ENCODE results near the gene PRPF40A. TPM values are rescaled to one million over a fixed set of nuclear protein-coding genes. Genes with fewer than 3 reads are reported as not detected.

The PRPF40A gene
- total and polyA plus RNA-seq, 2 of the 13 experiments (the other 11 are each of a cell fraction or from before 2014, with no cell fraction given), result 146 to 207 TPM

GRCh38 chr2:152658221-152658620 is 59.0 kb downstream of the PRPF40A start:
- no peak overlapping the region for H3K4me2 ChIP-seq (ENCODE audit: low read depth, low read length)
- no peak overlapping the region for H2AFZ ChIP-seq (ENCODE audit: low read length)
- intact Hi-C loops (cut with micrococcal nuclease; ENCODE audit: unreplicated experiment), result no loop called here
- no peaks in the 10 kb centered on the region for H4K20me1 ChIP-seq (ENCODE audit: insufficient read depth, low read length)
- no TSS peak for BruUV-seq (replicated peaks)
- no peaks in the 10 kb centered on the region for H3K79me2 ChIP-seq (ENCODE audit: insufficient read depth, low read length)
- peaks cover 15 to 82% of the 10 kb centered on the region in 2 experiments for H3K36me3 ChIP-seq (replicated peaks in 1 of 2; ENCODE audit: control insufficient read depth in 1 of 2, insufficient read depth in 2 of 2, low read length in 2 of 2)
- H3K27me3 ChIP-seq (ENCODE audit: control insufficient read depth in 1 of 2, insufficient read depth in 2 of 2, low read length in 2 of 2), result no peaks in the 10 kb centered on the region
- WGBS (ENCODE audit: low lambda C conversion rate), result 97% methylated on average over 1 of the region's 1 CpG
- TF ChIP-seq PTBP1 (IDR thresholded peaks at IDR 0.05; ENCODE audit: low read depth, low read length, poor library complexity, severe bottlenecking), result no peak
- no peak for TF ChIP-seq MLLT10 (CRISPR knock-in tag; IDR thresholded peaks at IDR 0.05)
- TF ChIP-seq SMARCC2 (IDR thresholded peaks at IDR 0.05), result no peak
- no peak for TF ChIP-seq SP5 (CRISPR knock-in tag; IDR thresholded peaks at IDR 0.05; ENCODE audit: borderline replicate concordance, low read depth)
- peak; percentile 81 for TF ChIP-seq MAFF (IDR thresholded peaks at IDR 0.05; ENCODE audit: low read depth, low read length)
- TF ChIP-seq ZNF101 (CRISPR knock-in tag; IDR thresholded peaks at IDR 0.05; ENCODE audit: borderline replicate concordance, low read depth), result no peak
- TF ChIP-seq SOX13 (IDR thresholded peaks at IDR 0.05), result no peak
- TF ChIP-seq SOX13 (CRISPR knock-in tag; conservative IDR thresholded peaks at IDR 0.05 in 1 of 2, IDR thresholded peaks at IDR 0.05 in 1 of 2), result no peak
- no peak for TF ChIP-seq ZNF746 (CRISPR knock-in tag; IDR thresholded peaks at IDR 0.05)
- peak; percentile 74 to 90 for TF ChIP-seq MAFK (conservative IDR thresholded peaks at IDR 0.05 in 1 of 2, IDR thresholded peaks at IDR 0.05 in 1 of 2; ENCODE audit: low read length in 2 of 2)
- no peak for TF ChIP-seq JUND (CRISPR knock-in tag; IDR thresholded peaks at IDR 0.05)
- no peak for TF ChIP-seq ZNF564 (CRISPR knock-in tag; IDR thresholded peaks at IDR 0.05)
- no peak for TF ChIP-seq ZHX2 (IDR thresholded peaks at IDR 0.05; ENCODE audit: low read depth)
- TF ChIP-seq ZHX2 (CRISPR knock-in tag; IDR thresholded peaks at IDR 0.05; ENCODE audit: borderline replicate concordance), result no peak
- no peak for TF ChIP-seq RNF2 (conservative IDR thresholded peaks at IDR 0.05; ENCODE audit: low read depth)
- no peak for TF ChIP-seq ZNF800 (CRISPR knock-in tag; IDR thresholded peaks at IDR 0.05)
- no peak for FAIRE-seq
- H3K9ac ChIP-seq (ENCODE audit: insufficient read depth, low read depth, low read length), result no peak overlapping the region
- peaks cover 12% of the 10 kb centered on the region; the same call in 1 of the 2 replicates for H3K4me1 ChIP-seq (ENCODE audit: insufficient read depth, low read length)
- H3K4me3 ChIP-seq (replicated peaks in 1 of 3; ENCODE audit: insufficient read depth in 1 of 3, low read depth in 2 of 3, low read length in 3 of 3), result no peak overlapping the region
- ChIA-PET POLR2A (no interaction called here), CTCF (ENCODE audit: low intra/inter-chr PET ratio, low total read pairs) (no interaction called here)
- in situ Hi-C loops (cut with HindIII; ENCODE audit: extremely low pct_ligation_motif_present, low pct_unique_long_range_greater_than_20kb), result loop anchor here (25.0 kb wide), 1 partner anchor 1196 kb away; no protein-coding TSS in a partner anchor
- no peak for ATAC-seq
- DNase-seq (ENCODE audit: low spot score), result no peak
- H3K27ac ChIP-seq (ENCODE audit: extremely low read length, insufficient read depth, low read length), result no peak overlapping the region
- H3K9me3 ChIP-seq (ENCODE audit: low read length), result no peaks in the 10 kb centered on the region

Data from HepG2 (cell line).